Skeletal muscle tissue (tissue), 4 donors: ENCODE data around the gene LIME1. TPM values are rescaled to one million over a fixed set of nuclear protein-coding genes. Genes with fewer than 3 reads are reported as not detected.
"Not testable (repeated sequence)": the region's sequence is repeated elsewhere in the genome, so short reads cannot be mapped to it uniquely, and the experiment has no call there.

Experiments used
- H3K27ac ChIP-seq: one replicate; pipeline ENCODE4 v1.7.0; 2013; ENCODE audit warnings: mild to moderate bottlenecking, low read depth, low read length, inconsistent platforms
- H3K27me3 ChIP-seq, 3 donors: one replicate each; pipeline ENCODE4 v1.7.0; 2013; ENCODE audit warnings: low read length in 3 of 3; ENCODE audit not compliant: control insufficient read depth in 3 of 3, insufficient read depth in 3 of 3
- H3K36me3 ChIP-seq, 3 donors: one replicate each; pipeline ENCODE4 v1.7.0; 2013; ENCODE audit warnings: low read length in 3 of 3; ENCODE audit not compliant: control insufficient read depth in 3 of 3, insufficient read depth in 3 of 3
- H3K4me1 ChIP-seq, 3 donors: one replicate each; pipeline ENCODE4 v1.7.0; 2013; ENCODE audit warnings: low read length in 3 of 3, mild to moderate bottlenecking in 3 of 3; ENCODE audit not compliant: control insufficient read depth in 3 of 3, insufficient read depth in 3 of 3
- H3K4me3 ChIP-seq, 3 donors: one replicate each; pipeline ENCODE4 v1.7.0; 2013; ENCODE audit warnings: low read length in 3 of 3
- H3K9ac ChIP-seq, 3 donors: one replicate each; pipeline ENCODE4 v1.7.0; 2013; ENCODE audit warnings: low read length in 3 of 3, mild to moderate bottlenecking in 3 of 3, moderate library complexity in 2 of 3, low read depth in 1 of 3
- H3K9me3 ChIP-seq, 3 donors: one replicate each; pipeline ENCODE4 v1.7.0; 2013; ENCODE audit warnings: low read length in 3 of 3; ENCODE audit not compliant: control insufficient read depth in 3 of 3
- total RNA-seq: library from RNA; depleted of rRNA; stranded (reverse); fragments of >200 nt; gene quantifications from one replicate; pipeline ENCODE4 v1.2.3, GENCODE V29; 2014
- donor health status: Osteomylitis.

The LIME1 gene
- total RNA-seq, 1 donor from 2014 or later: 0.52 TPM

- Histone ChIP-seq H3K4me1 (peaks cover 3 to 8% (median 7%) of the 10 kb centered on the region in 3 donors), H3K9ac (no peak overlapping the region), H3K4me3 (no peak overlapping the region), H3K9me3 (no peaks in the 10 kb centered on the region), H3K36me3 (peaks cover 5 to 7% (median 6%) of the 10 kb centered on the region in 3 donors), H3K27ac (no peak overlapping the region), H3K27me3 (no peaks in the 10 kb centered on the region)
Measured at GRCh38 chr20:63772781-63773518, 36.5 kb downstream of the LIME1 start.

- H3K4me3 ChIP-seq: no peak overlapping the region
- peaks cover 4 to 6% (median 6%) of the 10 kb centered on the region in 3 donors for H3K36me3 ChIP-seq
- H3K9me3 ChIP-seq: no peaks in the 10 kb centered on the region
- H3K27ac ChIP-seq: no peak overlapping the region
- H3K9ac ChIP-seq: no peak overlapping the region
- peaks cover 3 to 8% (median 7%) of the 10 kb centered on the region in 3 donors for H3K4me1 ChIP-seq
- H3K27me3 ChIP-seq: no peaks in the 10 kb centered on the region
Measured at GRCh38 chr20:63773571-63774241, 37.2 kb downstream of the LIME1 start.

GRCh38 chr20:63774306-63774705, 37.8 kb downstream of the LIME1 start:
- Histone ChIP-seq H3K4me3 (no peak overlapping the region), H3K9ac (no peak overlapping the region), H3K4me1 (peaks cover 3 to 8% (median 7%) of the 10 kb centered on the region in 3 donors), H3K27ac (no peak overlapping the region), H3K36me3 (peaks cover 0 to 3% (median 2%) of the 10 kb centered on the region in 3 donors), H3K9me3 (no peaks in the 10 kb centered on the region), H3K27me3 (no peaks in the 10 kb centered on the region)

- Histone ChIP-seq H3K9ac (no peak overlapping the region), H3K4me3 (peak overlapping the region in 1 of 3 donors; percentile 38), H3K4me1 (peaks cover 3 to 8% (median 7%) of the 10 kb centered on the region in 3 donors), H3K27me3 (no peaks in the 10 kb centered on the region), H3K27ac (no peak overlapping the region), H3K36me3 (peaks cover 0 to 3% (median 0%) of the 10 kb centered on the region in 3 donors), H3K9me3 (no peaks in the 10 kb centered on the region)
Measured at GRCh38 chr20:63775096-63775978, 38.9 kb downstream of the LIME1 start.

GRCh38 chr20:63776875-63777274, 40.4 kb downstream of the LIME1 start:
- not testable (repeated sequence) for H3K36me3 ChIP-seq, H3K27me3 ChIP-seq, H3K4me1 ChIP-seq, H3K4me3 ChIP-seq, H3K9me3 ChIP-seq, H3K27ac ChIP-seq, H3K9ac ChIP-seq

- no peaks in the 10 kb centered on the region for H3K9me3 ChIP-seq
- no peaks in the 10 kb centered on the region for H3K27me3 ChIP-seq
- H3K4me1 ChIP-seq: peaks cover 3 to 8% (median 6%) of the 10 kb centered on the region in 3 donors
Measured at GRCh38 chr20:63777614-63778013, 41.1 kb downstream of the LIME1 start.

GRCh38 chr20:63778034-63778752, 41.7 kb downstream of the LIME1 start:
- Histone ChIP-seq H3K36me3 (peaks cover 0 to 3% (median 0%) of the 10 kb centered on the region in 3 donors), H3K4me1 (peaks cover 2 to 4% (median 3%) of the 10 kb centered on the region in 3 donors), H3K4me3 (no peak overlapping the region), H3K9ac (no peak overlapping the region), H3K27me3 (no peaks in the 10 kb centered on the region), H3K27ac (no peak overlapping the region), H3K9me3 (no peaks in the 10 kb centered on the region)

More at GRCh38 chr20:63777614-63778013, 41.1 kb downstream of the LIME1 start:
- no peak overlapping the region for H3K27ac ChIP-seq
- no peak overlapping the region for H3K9ac ChIP-seq
- peaks cover 0 to 3% (median 0%) of the 10 kb centered on the region in 3 donors for H3K36me3 ChIP-seq
- no peak overlapping the region for H3K4me3 ChIP-seq

GRCh38 chr20:63778857-63779256, 42.4 kb downstream of the LIME1 start:
- Histone ChIP-seq H3K27ac (no peak overlapping the region), H3K4me3 (no peak overlapping the region), H3K27me3 (no peaks in the 10 kb centered on the region), H3K9me3 (no peaks in the 10 kb centered on the region), H3K36me3 (peaks cover 0 to 3% (median 0%) of the 10 kb centered on the region in 3 donors), H3K4me1 (peaks cover 2 to 4% (median 3%) of the 10 kb centered on the region in 3 donors), H3K9ac (no peak overlapping the region)

GRCh38 chr20:63781181-63781580, 44.7 kb downstream of the LIME1 start:
- no peaks in the 10 kb centered on the region for H3K27me3 ChIP-seq
- H3K9me3 ChIP-seq: no peaks in the 10 kb centered on the region
- no peaks in the 10 kb centered on the region for H3K4me1 ChIP-seq
- no peak overlapping the region for H3K4me3 ChIP-seq
- H3K9ac ChIP-seq: no peak overlapping the region
- no peaks in the 10 kb centered on the region for H3K36me3 ChIP-seq
- H3K27ac ChIP-seq: no peak overlapping the region
